Heart left ventricle (tissue), 16 donors: ENCODE data around the gene EMP2. TPM values are rescaled to one million over a fixed set of nuclear protein-coding genes. Genes with fewer than 3 reads are reported as not detected.
A peak's percentile ranks its signal among the peaks of the same experiment; 100 is the strongest.

Experiments
- ATAC-seq, 4 donors: fragments of 200-7000 bp; cut with Tn5 transposase; one replicate each; pipeline ENCODE4 v1.9.1; 2020 to 2022; ENCODE audit warnings: moderate library complexity in 4 of 4, mild to moderate bottlenecking in 3 of 4, moderate number of reproducible peaks in 1 of 4
- DNase-seq, 5 donors: peaks; one replicate each; pipeline ENCODE4 v3.0.0-alpha.2; 2020
- H3K27ac ChIP-seq, 12 donors: fragments of 200-600 bp; sonication (generic) in 4 of 12; one replicate each; pipeline versions ENCODE4 v1.5.0 to v1.8.0; 2016 to 2022; ENCODE audit warnings: mild to moderate bottlenecking in 2 of 12
- H3K27me3 ChIP-seq, 9 donors: fragments of 200-600 bp; sonication (generic) in 2 of 9; one replicate each; pipeline versions ENCODE4 v1.5.1 to v1.8.0; 2016 to 2022; ENCODE audit warnings: mild to moderate bottlenecking in 3 of 9
- H3K36me3 ChIP-seq, 9 donors: fragments of 200-600 bp; sonication (generic) in 2 of 9; one replicate each; pipeline versions ENCODE4 v1.5.0 to v1.8.0; 2018 to 2022; ENCODE audit warnings: mild to moderate bottlenecking in 2 of 9
- H3K4me1 ChIP-seq, 12 donors: fragments of 200-600 bp; sonication (generic) in 4 of 12; one replicate each; pipeline versions ENCODE4 v1.5.0 to v1.8.0; 2016 to 2022; ENCODE audit warnings: mild to moderate bottlenecking in 3 of 12
- H3K4me3 ChIP-seq, 12 donors: fragments of 200-600 bp; sonication (generic) in 4 of 12; one replicate each; pipeline versions ENCODE4 v1.5.0 to v1.8.0; 2017 to 2022; ENCODE audit warnings: mild to moderate bottlenecking in 9 of 12, moderate library complexity in 4 of 12
- H3K9me3 ChIP-seq, 12 donors: fragments of 200-600 bp; sonication (generic) in 4 of 12; one replicate each; pipeline versions ENCODE4 v1.5.0 to v1.8.0; 2016 to 2022; ENCODE audit warnings: mild to moderate bottlenecking in 1 of 12
- POLR2A ChIP-seq, 2 donors: fragments of 450-650 bp; IDR thresholded peaks; one replicate each; pipeline ENCODE4 v1.6.1; 2017; ENCODE audit warnings: antibody characterized with exemption in 2 of 2, mild to moderate bottlenecking in 2 of 2, moderate library complexity in 2 of 2
- WGBS, 4 donors: extraction: QIAGEN DNeasy Blood & Tissue Kit in 2 of 4; methylation state at CpG; one replicate each; pipeline versions ENCODE4 v1.1.5 to v1.1.7; 2013 to 2018; 5-methylcytosine and 5-hydroxymethylcytosine counted together
- intact Hi-C, 10 donors: fragments of 100-400 bp; cut with DNase I; formaldehyde crosslinking; loops; one replicate each; pipeline versions ENCODE4 v1.11.1 to v1.14.2; 2022
- polyA plus RNA-seq, 2 donors: library from polyadenylated mRNA; stranded (reverse); fragments of 200-250 nt; gene quantifications; one replicate each; pipeline ENCODE4 v1.2.3, GENCODE V29; 2013
- total RNA-seq, 9 donors: library from RNA; depleted of rRNA in 2 of 9; stranded (reverse); fragments of >200 nt in 2 of 9; fragmentation: NEBNext Ultra II Directional in 3 of 9; extraction: Animal tissue kit (Norgen Biotek cat#: 25700) in 3 of 9; gene quantifications; one replicate each; pipeline versions ENCODE4 v1.1.0 to v1.2.4, GENCODE V29; 2016 to 2023
- TF ChIP-seq, protein P1 (sequence below), 12 donors: fragments of 200-600 bp; sonication (generic) in 4 of 12; IDR thresholded peaks; one replicate each; pipeline versions ENCODE4 v1.5.0 to v1.8.0; 2018 to 2022; ENCODE audit warnings: antibody characterized with exemption in 12 of 12, mild to moderate bottlenecking in 5 of 12
- donor health status: ischemic (EF 13 %, LVEDD 7.1; RV severe dilation, severe dysfunction).
- donor health status: healthy with polysubstance abuse.
- donor health status: DM: no; HTN: yes; CAD: no.
- donor health status: DM: no; HTN: no; CAD: no.
- donor health status: ischemic (EF 25% LVEDD 6.9; RV normal size, moderate dysfunction).
- donor health status: ischemic (EF 25% LVEDD 5.7; RV mildly dilated, moderate dysfunction).
- donor health status: healthy.
- donor health status: DM: yes; HTN: yes; CAD: no.
- donor health status: ischemic (EF 35%, LVEDD 5.7; RV mildly dilated, moderate dysfunction).
- donor health status: nonischemic (EF 11% LVEDD 7.7; RV severe dilation, severe dysfunction).
- donor health status: DM: yes; HTN: yes; CAD: no.
- donor health status: PGD.
- donor health status: ischemic (EF 29% LVEDD 5.4; RV normal size, mild dysfunction).
- donor health status: nonischemic (EF 23%, LVEDD 6.1; RV moderate dilation, normal function).

The EMP2 gene
- total and polyA plus RNA-seq, 11 donors = 34.5 to 103 (median 61.3) TPM

DNA sequence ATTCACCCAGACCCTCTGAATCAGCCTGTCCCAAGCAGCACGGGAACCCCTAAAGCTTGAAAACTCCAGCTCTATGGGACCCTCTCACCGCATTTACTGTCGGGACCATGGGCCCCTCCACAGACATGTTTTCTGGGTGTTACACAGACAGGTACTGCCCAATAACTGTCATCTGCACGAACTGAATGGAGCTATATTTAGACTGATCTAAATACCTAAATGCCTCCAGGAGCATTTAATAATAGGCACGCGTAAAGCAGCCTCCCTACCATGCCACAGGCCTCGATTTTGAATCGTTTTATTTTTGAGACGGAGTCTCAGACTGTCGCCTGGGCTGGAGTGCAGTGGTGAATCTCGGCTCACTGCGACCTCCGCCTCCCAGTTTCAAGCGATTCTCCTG is 49.7 kb downstream of the EMP2 start:
- peaks cover 0 to 9% (median 4%) of the 10 kb centered on the region in 12 donors for H3K4me1 ChIP-seq
- WGBS, 4 donors = 60 to 64% (median 62%) methylated on average over 14 of the region's 14 CpGs
- peak overlapping the region in 7 of 12 donors; percentile 5 to 62 (median 43) for H3K27ac ChIP-seq
- TF ChIP-seq, protein P1, sequence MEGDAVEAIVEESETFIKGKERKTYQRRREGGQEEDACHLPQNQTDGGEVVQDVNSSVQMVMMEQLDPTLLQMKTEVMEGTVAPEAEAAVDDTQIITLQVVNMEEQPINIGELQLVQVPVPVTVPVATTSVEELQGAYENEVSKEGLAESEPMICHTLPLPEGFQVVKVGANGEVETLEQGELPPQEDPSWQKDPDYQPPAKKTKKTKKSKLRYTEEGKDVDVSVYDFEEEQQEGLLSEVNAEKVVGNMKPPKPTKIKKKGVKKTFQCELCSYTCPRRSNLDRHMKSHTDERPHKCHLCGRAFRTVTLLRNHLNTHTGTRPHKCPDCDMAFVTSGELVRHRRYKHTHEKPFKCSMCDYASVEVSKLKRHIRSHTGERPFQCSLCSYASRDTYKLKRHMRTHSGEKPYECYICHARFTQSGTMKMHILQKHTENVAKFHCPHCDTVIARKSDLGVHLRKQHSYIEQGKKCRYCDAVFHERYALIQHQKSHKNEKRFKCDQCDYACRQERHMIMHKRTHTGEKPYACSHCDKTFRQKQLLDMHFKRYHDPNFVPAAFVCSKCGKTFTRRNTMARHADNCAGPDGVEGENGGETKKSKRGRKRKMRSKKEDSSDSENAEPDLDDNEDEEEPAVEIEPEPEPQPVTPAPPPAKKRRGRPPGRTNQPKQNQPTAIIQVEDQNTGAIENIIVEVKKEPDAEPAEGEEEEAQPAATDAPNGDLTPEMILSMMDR (IDR thresholded peaks at IDR 0.05) = no peak
- no peak for TF ChIP-seq POLR2A (IDR thresholded peaks at IDR 0.05)
- DNase-seq (no peak), ATAC-seq (peak; percentile 61 to 87 (median 83))
- intact Hi-C loops = loop anchor here in 1 of 10 donors (10.0 kb wide), 1 partner anchor 54 kb away; the partner anchor contains the start of gene EMP2
- no peaks in the 10 kb centered on the region for H3K9me3 ChIP-seq
- H3K4me3 ChIP-seq = no peak overlapping the region
- peaks cover 0 to 93% (median 67%) of the 10 kb centered on the region in 9 donors for H3K36me3 ChIP-seq
- H3K27me3 ChIP-seq = no peaks in the 10 kb centered on the region

DNA sequence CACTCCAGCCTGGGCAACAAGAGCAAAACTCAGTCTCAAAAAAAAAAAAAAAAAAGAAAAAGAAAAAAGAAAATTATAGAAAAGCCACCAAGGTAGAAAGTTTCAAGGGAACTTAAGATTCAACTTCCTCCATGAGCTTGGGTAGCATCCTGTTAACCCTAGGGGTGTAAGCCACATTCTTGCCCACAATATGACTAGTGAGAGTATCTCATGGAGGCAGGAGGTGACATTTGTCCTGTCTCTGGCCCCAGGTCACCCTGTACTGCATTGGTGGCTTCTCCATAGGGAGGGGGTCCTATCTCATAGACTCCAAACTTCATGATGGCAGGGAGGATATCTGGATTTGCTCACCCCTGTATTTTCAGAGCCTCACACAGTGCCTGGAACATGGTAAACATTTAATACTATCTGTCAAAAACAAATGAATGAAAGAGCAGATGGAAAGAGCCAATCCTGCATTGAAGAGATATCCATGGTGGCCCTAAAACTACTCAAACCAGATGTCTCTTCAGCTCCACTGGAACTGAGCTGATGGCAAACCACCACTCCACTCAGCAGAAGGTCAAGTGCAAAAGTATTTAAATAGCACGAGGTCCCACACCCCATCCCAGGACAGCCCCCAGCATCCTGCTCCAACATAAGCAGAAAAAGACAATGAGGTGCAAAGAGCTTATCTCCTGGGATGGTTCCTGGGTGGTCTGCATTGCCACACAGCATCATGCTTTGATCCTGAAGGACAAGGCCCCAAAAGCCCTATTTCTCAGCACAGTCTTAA is 50.3 kb downstream of the EMP2 start:
- intact Hi-C loops = loop anchor here in 6 of 10 donors (5.0 to 10.0 kb wide), 6 partner anchors 42 to 395 kb away; partner anchors contain the start of gene EMP2 (in 2 of the 6)
- WGBS, 4 donors = 26 to 50% (median 31%) methylated on average over 1 of the region's 1 CpG
- TF ChIP-seq POLR2A (IDR thresholded peaks at IDR 0.05) = no peak
- TF ChIP-seq, protein P1 (IDR thresholded peaks at IDR 0.05) = no peak
- peaks cover 0 to 93% (median 62%) of the 10 kb centered on the region in 9 donors for H3K36me3 ChIP-seq
- no peak overlapping the region for H3K4me3 ChIP-seq
- ATAC-seq (peak in 3 of 4 donors; percentile 40 to 64 (median 60)), DNase-seq (no peak)
- H3K4me1 ChIP-seq = peaks cover 0 to 9% (median 4%) of the 10 kb centered on the region in 12 donors
- H3K27me3 ChIP-seq = no peaks in the 10 kb centered on the region
- H3K27ac ChIP-seq = peak overlapping the region in 7 of 12 donors; percentile 5 to 62 (median 43)
- H3K9me3 ChIP-seq = no peaks in the 10 kb centered on the region

DNA sequence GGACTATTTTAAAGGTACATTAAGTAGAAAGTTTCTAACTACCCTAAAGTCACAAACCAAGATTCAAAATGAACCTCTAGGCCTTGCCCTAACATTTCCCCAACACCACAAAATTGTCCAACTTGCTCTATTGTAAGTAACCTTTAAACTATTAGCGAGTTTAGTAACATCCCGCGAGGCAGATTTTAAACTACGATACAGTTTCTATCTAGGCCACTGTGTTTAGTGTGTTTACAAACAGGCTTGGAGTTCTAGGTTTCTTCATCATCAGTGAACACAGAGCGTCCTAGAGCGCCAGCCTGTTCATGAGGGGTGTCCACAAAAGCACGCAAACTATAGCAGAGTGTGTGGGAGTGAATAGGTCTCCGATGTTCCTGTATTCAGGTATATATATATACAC is 51.8 kb downstream of the EMP2 start:
- Histone ChIP-seq H3K36me3 (peaks cover 0 to 90% (median 55%) of the 10 kb centered on the region in 9 donors), H3K27ac (no peak overlapping the region), H3K4me3 (no peak overlapping the region), H3K4me1 (peaks cover 0 to 9% (median 4%) of the 10 kb centered on the region in 12 donors), H3K27me3 (no peaks in the 10 kb centered on the region), H3K9me3 (no peaks in the 10 kb centered on the region)
- intact Hi-C loops = loop anchor here in 5 of 10 donors (5.0 to 10.0 kb wide), 6 partner anchors 44 to 396 kb away; partner anchors contain the start of gene EMP2 (in 1 of the 5)
- WGBS, 4 donors = 93 to 98% (median 96%) methylated on average over 8 of the region's 8 CpGs
- TF ChIP-seq, protein P1 (IDR thresholded peaks at IDR 0.05) = no peak
- TF ChIP-seq POLR2A (IDR thresholded peaks at IDR 0.05) = no peak
- no peak for DNase-seq
- no peak for ATAC-seq

DNA sequence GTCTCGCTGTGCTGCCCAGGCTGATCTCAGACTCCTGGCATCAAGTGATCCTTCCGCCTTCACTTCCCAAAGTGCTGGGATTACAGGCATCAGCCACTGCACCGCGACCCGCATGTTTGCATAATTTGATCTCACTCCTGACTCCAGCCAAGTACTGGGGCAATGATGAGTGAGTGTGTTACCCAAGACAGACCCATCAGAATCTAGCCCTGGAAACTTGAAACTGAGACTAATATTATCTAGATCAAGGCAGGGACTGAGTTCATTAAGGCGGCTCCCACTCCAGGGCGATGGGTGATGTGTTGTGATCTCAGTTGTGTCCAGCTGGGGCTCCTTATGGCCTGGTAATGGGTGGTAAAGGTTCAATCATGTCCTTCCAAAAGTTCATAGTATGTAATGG is 53.4 kb downstream of the EMP2 start:
- ATAC-seq (no peak), DNase-seq (no peak)
- H3K27me3 ChIP-seq = no peaks in the 10 kb centered on the region
- 89 to 98% (median 94%) methylated on average over 7 of the region's 7 CpGs for WGBS, 4 donors
- H3K4me3 ChIP-seq = no peak overlapping the region
- no peaks in the 10 kb centered on the region for H3K9me3 ChIP-seq
- TF ChIP-seq POLR2A (IDR thresholded peaks at IDR 0.05) = no peak
- TF ChIP-seq, protein P1 (IDR thresholded peaks at IDR 0.05) = no peak
- peaks cover 0 to 82% (median 42%) of the 10 kb centered on the region in 9 donors for H3K36me3 ChIP-seq
- H3K27ac ChIP-seq = no peak overlapping the region
- intact Hi-C loops = loop anchor here in 5 of 10 donors (5.0 to 10.0 kb wide), 6 partner anchors 45 to 398 kb away; partner anchors contain the start of gene EMP2 (in 1 of the 5)
- H3K4me1 ChIP-seq = peaks cover 0 to 9% (median 4%) of the 10 kb centered on the region in 12 donors
